Bronchial epithelial cell (primary cell): Measurements from ENCODE around the gene LAMA4. TPM values are rescaled to one million over a fixed set of nuclear protein-coding genes. Genes with fewer than 3 reads are reported as not detected.

Experiments used
- DNase-seq: peaks from one replicate; pipeline ENCODE4 v3.0.0-alpha.2; 2010; ENCODE audit warnings: low read depth
- FAIRE-seq: peaks from 2 replicates; lab custom pipeline; 2011; peaks lifted over from hg19 to GRCh38; lab: Jason Lieb, UNC
- H3K27me3 ChIP-seq: 2 replicates; pipeline ENCODE4 v1.5.1; 2011; ENCODE audit warnings: low read length; ENCODE audit not compliant: control insufficient read depth, insufficient read depth
- H3K36me3 ChIP-seq: 2 replicates; pipeline ENCODE4 v1.5.1; 2011; ENCODE audit warnings: low read length; ENCODE audit not compliant: control insufficient read depth, insufficient read depth
- H3K4me3 ChIP-seq: 2 replicates; pipeline ENCODE4 v1.5.1; 2011; ENCODE audit warnings: mild to moderate bottlenecking, low read depth, low read length, control low read depth
- CTCF ChIP-seq: IDR thresholded peaks from 2 replicates; pipeline ENCODE4 v1.5.1; 2011; ENCODE audit warnings: mild to moderate bottlenecking, moderate library complexity, low read length, control low read depth, inconsistent platforms; ENCODE audit not compliant: insufficient read depth, severe bottlenecking
- total RNA-seq: library from RNA; depleted of rRNA; stranded (reverse); fragments of >200 nt; gene quantifications from 2 replicates; pipeline ENCODE4 v1.2.1, GENCODE V29; 2014

Gene LAMA4
- total RNA-seq, 1 donor from 2014 or later, result 5.5 TPM

- DNase-seq, result peak; percentile 37
- FAIRE-seq, result no peak
- no peaks in the 10 kb centered on the region for H3K27me3 ChIP-seq
- H3K4me3 ChIP-seq, result no peak overlapping the region
- no peaks in the 10 kb centered on the region for H3K36me3 ChIP-seq
- TF ChIP-seq CTCF, result no peak
Measured at GRCh38 chr6:112298021-112298745, 43.8 kb upstream of the LAMA4 start.

- FAIRE-seq, result no peak
- TF ChIP-seq CTCF, result no peak
- Histone ChIP-seq H3K4me3 (no peak overlapping the region), H3K27me3 (no peaks in the 10 kb centered on the region), H3K36me3 (no peaks in the 10 kb centered on the region)
- no peak for DNase-seq
Measured at GRCh38 chr6:112296694-112297093, 42.3 kb upstream of the LAMA4 start.

GRCh38 chr6:112296122-112296521 is 41.8 kb upstream of the LAMA4 start:
- TF ChIP-seq CTCF, result peak; percentile 46
- Histone ChIP-seq H3K4me3 (no peak overlapping the region), H3K27me3 (no peaks in the 10 kb centered on the region), H3K36me3 (no peaks in the 10 kb centered on the region)
- FAIRE-seq (no peak), DNase-seq (peak; percentile 49)

GRCh38 chr6:112291161-112291762 is 36.9 kb upstream of the LAMA4 start:
- DNase-seq (no peak), FAIRE-seq (no peak)
- H3K27me3 ChIP-seq, result no peaks in the 10 kb centered on the region

GRCh38 chr6:112289038-112289566 is 34.7 kb upstream of the LAMA4 start:
- H3K36me3 ChIP-seq, result no peaks in the 10 kb centered on the region
- no peak for TF ChIP-seq CTCF
- FAIRE-seq (no peak), DNase-seq (no peak)
- no peak overlapping the region for H3K4me3 ChIP-seq
- H3K27me3 ChIP-seq, result no peaks in the 10 kb centered on the region

More at GRCh38 chr6:112291161-112291762, 36.9 kb upstream of the LAMA4 start:
- no peak for TF ChIP-seq CTCF
- Histone ChIP-seq H3K36me3 (no peaks in the 10 kb centered on the region), H3K4me3 (no peak overlapping the region)
